ENCODE measurements around the gene VGLL3. TPM values are rescaled to one million over a fixed set of nuclear protein-coding genes. Genes with fewer than 3 reads are reported as not detected.
"Not testable (repeated sequence)": the region's sequence is repeated elsewhere in the genome, so short reads cannot be mapped to it uniquely, and the experiment has no call there.

The VGLL3 gene
- total and polyA plus RNA-seq, 2 experiments from 2014 or later = 1.4 to 7.3 TPM

DNA sequence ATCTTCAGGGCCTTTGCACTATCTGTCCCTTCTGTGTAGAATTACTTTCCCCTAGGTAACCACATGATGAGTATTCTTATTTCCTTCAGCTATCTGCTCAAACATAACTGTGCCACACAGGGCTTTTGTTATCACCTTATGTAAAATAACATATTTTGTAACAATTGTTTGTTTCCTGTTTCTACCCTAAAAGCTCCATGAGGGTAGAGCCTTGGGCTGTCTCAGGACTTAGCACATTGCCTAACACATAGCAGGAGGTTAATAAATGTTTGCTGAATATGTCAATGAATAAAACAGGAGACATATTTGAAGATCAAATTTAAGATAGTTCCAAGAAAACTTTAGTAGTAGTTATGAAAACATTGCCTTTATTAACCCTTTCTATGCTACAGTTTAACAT is 14.7 kb downstream of the VGLL3 start (continued):
- TF ChIP-seq, protein P1, sequence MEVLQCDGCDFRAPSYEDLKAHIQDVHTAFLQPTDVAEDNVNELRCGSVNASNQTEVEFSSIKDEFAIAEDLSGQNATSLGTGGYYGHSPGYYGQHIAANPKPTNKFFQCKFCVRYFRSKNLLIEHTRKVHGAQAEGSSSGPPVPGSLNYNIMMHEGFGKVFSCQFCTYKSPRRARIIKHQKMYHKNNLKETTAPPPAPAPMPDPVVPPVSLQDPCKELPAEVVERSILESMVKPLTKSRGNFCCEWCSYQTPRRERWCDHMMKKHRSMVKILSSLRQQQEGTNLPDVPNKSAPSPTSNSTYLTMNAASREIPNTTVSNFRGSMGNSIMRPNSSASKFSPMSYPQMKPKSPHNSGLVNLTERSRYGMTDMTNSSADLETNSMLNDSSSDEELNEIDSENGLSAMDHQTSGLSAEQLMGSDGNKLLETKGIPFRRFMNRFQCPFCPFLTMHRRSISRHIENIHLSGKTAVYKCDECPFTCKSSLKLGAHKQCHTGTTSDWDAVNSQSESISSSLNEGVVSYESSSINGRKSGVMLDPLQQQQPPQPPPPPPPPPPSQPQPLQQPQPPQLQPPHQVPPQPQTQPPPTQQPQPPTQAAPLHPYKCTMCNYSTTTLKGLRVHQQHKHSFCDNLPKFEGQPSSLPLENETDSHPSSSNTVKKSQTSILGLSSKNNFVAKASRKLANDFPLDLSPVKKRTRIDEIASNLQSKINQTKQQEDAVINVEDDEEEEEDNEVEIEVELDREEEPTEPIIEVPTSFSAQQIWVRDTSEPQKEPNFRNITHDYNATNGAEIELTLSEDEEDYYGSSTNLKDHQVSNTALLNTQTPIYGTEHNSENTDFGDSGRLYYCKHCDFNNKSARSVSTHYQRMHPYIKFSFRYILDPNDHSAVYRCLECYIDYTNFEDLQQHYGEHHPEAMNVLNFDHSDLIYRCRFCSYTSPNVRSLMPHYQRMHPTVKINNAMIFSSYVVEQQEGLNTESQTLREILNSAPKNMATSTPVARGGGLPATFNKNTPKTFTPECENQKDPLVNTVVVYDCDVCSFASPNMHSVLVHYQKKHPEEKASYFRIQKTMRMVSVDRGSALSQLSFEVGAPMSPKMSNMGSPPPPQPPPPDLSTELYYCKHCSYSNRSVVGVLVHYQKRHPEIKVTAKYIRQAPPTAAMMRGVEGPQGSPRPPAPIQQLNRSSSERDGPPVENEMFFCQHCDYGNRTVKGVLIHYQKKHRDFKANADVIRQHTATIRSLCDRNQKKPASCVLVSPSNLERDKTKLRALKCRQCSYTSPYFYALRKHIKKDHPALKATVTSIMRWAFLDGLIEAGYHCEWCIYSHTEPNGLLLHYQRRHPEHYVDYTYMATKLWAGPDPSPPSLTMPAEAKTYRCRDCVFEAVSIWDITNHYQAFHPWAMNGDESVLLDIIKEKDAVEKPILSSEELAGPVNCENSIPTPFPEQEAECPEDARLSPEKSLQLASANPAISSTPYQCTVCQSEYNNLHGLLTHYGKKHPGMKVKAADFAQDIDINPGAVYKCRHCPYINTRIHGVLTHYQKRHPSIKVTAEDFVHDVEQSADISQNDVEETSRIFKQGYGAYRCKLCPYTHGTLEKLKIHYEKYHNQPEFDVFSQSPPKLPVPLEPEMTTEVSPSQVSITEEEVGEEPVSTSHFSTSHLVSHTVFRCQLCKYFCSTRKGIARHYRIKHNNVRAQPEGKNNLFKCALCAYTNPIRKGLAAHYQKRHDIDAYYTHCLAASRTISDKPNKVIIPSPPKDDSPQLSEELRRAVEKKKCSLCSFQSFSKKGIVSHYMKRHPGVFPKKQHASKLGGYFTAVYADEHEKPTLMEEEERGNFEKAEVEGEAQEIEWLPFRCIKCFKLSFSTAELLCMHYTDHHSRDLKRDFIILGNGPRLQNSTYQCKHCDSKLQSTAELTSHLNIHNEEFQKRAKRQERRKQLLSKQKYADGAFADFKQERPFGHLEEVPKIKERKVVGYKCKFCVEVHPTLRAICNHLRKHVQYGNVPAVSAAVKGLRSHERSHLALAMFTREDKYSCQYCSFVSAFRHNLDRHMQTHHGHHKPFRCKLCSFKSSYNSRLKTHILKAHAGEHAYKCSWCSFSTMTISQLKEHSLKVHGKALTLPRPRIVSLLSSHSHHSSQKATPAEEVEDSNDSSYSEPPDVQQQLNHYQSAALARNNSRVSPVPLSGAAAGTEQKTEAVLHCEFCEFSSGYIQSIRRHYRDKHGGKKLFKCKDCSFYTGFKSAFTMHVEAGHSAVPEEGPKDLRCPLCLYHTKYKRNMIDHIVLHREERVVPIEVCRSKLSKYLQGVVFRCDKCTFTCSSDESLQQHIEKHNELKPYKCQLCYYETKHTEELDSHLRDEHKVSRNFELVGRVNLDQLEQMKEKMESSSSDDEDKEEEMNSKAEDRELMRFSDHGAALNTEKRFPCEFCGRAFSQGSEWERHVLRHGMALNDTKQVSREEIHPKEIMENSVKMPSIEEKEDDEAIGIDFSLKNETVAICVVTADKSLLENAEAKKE (CRISPR knock-in tag; IDR thresholded peaks at IDR 0.05) = no peak
- TF ChIP-seq JUNB (IDR thresholded peaks at IDR 0.05; ENCODE audit: unreplicated experiment) = no peak

DNA sequence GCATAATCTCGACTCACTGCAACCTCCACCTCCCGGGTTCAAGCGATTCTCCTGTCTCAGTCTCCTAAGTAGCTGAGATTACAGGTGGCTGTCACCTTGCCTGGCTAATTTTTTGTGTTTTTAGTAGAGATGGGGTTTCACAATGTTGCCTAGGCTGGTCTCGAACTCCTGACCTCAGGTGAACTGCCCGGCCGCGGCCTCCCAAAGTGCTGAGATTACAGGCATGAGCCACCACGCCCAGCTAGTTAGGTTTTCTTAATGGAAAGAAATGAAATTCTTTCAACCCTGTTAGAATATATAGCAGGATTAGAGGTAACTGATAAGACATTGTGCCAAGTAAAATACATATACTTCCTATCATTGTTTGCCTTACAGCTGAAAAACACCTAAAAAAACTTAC is 16.8 kb downstream of the VGLL3 start:
- not testable (repeated sequence) for H2AFZ ChIP-seq; H3K4me3 ChIP-seq; H3K36me3 Mint-ChIP-seq (ENCODE audit: low read depth); H3K4me2 ChIP-seq; H3K36me3 ChIP-seq (ENCODE audit: insufficient read depth); H3K79me2 ChIP-seq (replicated peaks; ENCODE audit: insufficient read depth); H3K27me3 ChIP-seq (ENCODE audit: insufficient read depth); H3K9me3 Mint-ChIP-seq; H3K27ac Mint-ChIP-seq; H3K27me3 Mint-ChIP-seq (ENCODE audit: insufficient read depth, low read depth, poor library complexity); H3K27ac ChIP-seq (ENCODE audit: low read depth); H3K9me2 ChIP-seq (ENCODE audit: insufficient read depth); H3F3A ChIP-seq (replicated peaks; ENCODE audit: low read depth); H3K4me3 Mint-ChIP-seq; ATAC-seq; H3K4me1 ChIP-seq (ENCODE audit: insufficient read depth); H4K20me1 ChIP-seq (replicated peaks; ENCODE audit: insufficient read depth); DNase-seq (ENCODE audit: low spot score); H3K4me1 Mint-ChIP-seq

DNA sequence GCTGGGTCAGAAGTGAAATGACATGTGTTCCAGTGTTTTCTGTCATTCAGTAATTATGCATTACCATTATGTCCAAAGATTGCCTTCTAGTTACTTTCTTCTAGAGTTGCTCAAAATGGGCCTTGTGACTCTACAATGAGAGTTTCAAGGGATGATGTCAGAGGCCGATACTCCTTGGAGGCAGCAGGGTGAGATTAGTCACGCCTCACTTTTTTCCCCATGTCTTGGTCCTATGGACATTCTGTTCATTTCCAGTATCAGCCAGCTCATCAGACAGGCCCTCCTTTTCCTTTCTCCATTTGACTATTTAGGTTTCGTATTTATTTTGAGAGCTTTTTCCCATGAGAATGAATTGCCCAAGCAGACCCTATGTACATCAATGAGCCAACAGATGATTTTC is 17.5 kb downstream of the VGLL3 start:
- Histone ChIP-seq H3K9me2 (ENCODE audit: insufficient read depth) (0 out of 2 replicates have a peak, but pooled peaks cover 5% of the 10 kb centered on the region), H3F3A (replicated peaks; ENCODE audit: low read depth) (no peaks in the 10 kb centered on the region), H3K4me3 (no peak overlapping the region), H3K27me3 (ENCODE audit: insufficient read depth) (no peaks in the 10 kb centered on the region), H3K27ac (ENCODE audit: low read depth) (no peak overlapping the region), H3K4me2 (no peak overlapping the region), H3K4me1 (ENCODE audit: insufficient read depth) (no peaks in the 10 kb centered on the region), H3K36me3 (ENCODE audit: insufficient read depth) (no peaks in the 10 kb centered on the region), H4K20me1 (replicated peaks; ENCODE audit: insufficient read depth) (no peaks in the 10 kb centered on the region), H2AFZ (no peak overlapping the region), H3K79me2 (replicated peaks; ENCODE audit: insufficient read depth) (no peaks in the 10 kb centered on the region)
- H3K4me3 Mint-ChIP-seq = no peak overlapping the region
- H3K36me3 Mint-ChIP-seq (ENCODE audit: low read depth) = peaks cover 10% of the 10 kb centered on the region
- peaks cover 8% of the 10 kb centered on the region; the same call in 2 of the 3 replicates for H3K9me3 Mint-ChIP-seq
- no peaks in the 10 kb centered on the region for H3K27me3 Mint-ChIP-seq (ENCODE audit: insufficient read depth, low read depth, poor library complexity)
- ATAC-seq (no peak), DNase-seq (ENCODE audit: low spot score) (no peak)
- H3K27ac Mint-ChIP-seq = no peak overlapping the region
- no peaks in the 10 kb centered on the region for H3K4me1 Mint-ChIP-seq
- TF ChIP-seq, protein P2, sequence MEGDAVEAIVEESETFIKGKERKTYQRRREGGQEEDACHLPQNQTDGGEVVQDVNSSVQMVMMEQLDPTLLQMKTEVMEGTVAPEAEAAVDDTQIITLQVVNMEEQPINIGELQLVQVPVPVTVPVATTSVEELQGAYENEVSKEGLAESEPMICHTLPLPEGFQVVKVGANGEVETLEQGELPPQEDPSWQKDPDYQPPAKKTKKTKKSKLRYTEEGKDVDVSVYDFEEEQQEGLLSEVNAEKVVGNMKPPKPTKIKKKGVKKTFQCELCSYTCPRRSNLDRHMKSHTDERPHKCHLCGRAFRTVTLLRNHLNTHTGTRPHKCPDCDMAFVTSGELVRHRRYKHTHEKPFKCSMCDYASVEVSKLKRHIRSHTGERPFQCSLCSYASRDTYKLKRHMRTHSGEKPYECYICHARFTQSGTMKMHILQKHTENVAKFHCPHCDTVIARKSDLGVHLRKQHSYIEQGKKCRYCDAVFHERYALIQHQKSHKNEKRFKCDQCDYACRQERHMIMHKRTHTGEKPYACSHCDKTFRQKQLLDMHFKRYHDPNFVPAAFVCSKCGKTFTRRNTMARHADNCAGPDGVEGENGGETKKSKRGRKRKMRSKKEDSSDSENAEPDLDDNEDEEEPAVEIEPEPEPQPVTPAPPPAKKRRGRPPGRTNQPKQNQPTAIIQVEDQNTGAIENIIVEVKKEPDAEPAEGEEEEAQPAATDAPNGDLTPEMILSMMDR (conservative IDR thresholded peaks at IDR 0.05; ENCODE audit: low read depth in 2 of 2) = no peak
- no peak for TF ChIP-seq POLR2AphosphoS5 (IDR thresholded peaks at IDR 0.05; ENCODE audit: low read depth)
- no peak for TF ChIP-seq NANOG (IDR thresholded peaks at IDR 0.05; ENCODE audit: borderline replicate concordance)
- TF ChIP-seq CREB1 (CRISPR knock-in tag; IDR thresholded peaks at IDR 0.05; ENCODE audit: low read depth) = no peak

Data from GM23338 (cell line).